Activated CD8-positive, alpha-beta T cell treated with anti-CD3 and anti-CD28 coated beads for 36 hours (primary cell): ENCODE results near the gene NT5C. TPM values are rescaled to one million over a fixed set of nuclear protein-coding genes. Genes with fewer than 3 reads are reported as not detected.
A peak's percentile ranks its signal among the peaks of the same experiment; 100 is the strongest.
"Not testable (repeated sequence)": the region's sequence is repeated elsewhere in the genome, so short reads cannot be mapped to it uniquely, and the experiment has no call there.

Experiments
- ATAC-seq: fragments of 200-7000 bp; cut with Tn5 transposase; one replicate; pipeline ENCODE4 v1.10.0; 2021; ENCODE audit warnings: mild to moderate bottlenecking, moderate library complexity
- CTCF ChIA-PET: fragments of 350-600 bp; sonication (Branson Sonifier 250); formaldehyde crosslinking; loops from one replicate; lab custom pipeline; 2021; ENCODE audit warnings: antibody characterized with exemption; lab: Charles Lee
- POLR2A ChIA-PET: fragments of 350-600 bp; sonication (Branson Sonifier 250); formaldehyde crosslinking; loops from one replicate; lab custom pipeline; 2021; ENCODE audit warnings: antibody characterized with exemption; lab: Charles Lee
- DNase-seq: peaks from one replicate; pipeline ENCODE4 v3.0.0-alpha.2; 2020
- H3K27ac Mint-ChIP-seq: one replicate; pipeline ENCODE4 v1.8.0; 2021; ENCODE audit warnings: mild to moderate bottlenecking, mixed read lengths
- H3K27me3 Mint-ChIP-seq: one replicate; pipeline ENCODE4 v1.8.0; 2021; ENCODE audit warnings: mixed read lengths
- H3K36me3 Mint-ChIP-seq: one replicate; pipeline ENCODE4 v1.8.0; 2021; ENCODE audit warnings: low read depth, mixed read lengths
- H3K4me1 Mint-ChIP-seq: one replicate; pipeline ENCODE4 v1.8.0; 2021; ENCODE audit warnings: low read depth, mixed read lengths
- H3K4me3 Mint-ChIP-seq: one replicate; pipeline ENCODE4 v1.8.0; 2021; ENCODE audit warnings: mild to moderate bottlenecking, moderate library complexity, mixed read lengths
- H3K9me3 Mint-ChIP-seq: one replicate; pipeline ENCODE4 v1.8.0; 2021; ENCODE audit warnings: mixed read lengths
- CTCF ChIP-seq: fragments of 200-600 bp; IDR thresholded peaks from one replicate; pipeline ENCODE4 v1.8.0; 2022; ENCODE audit warnings: antibody characterized with exemption, mild to moderate bottlenecking
- intact Hi-C: fragments of 100-400 bp; cut with micrococcal nuclease; formaldehyde crosslinking; loops from one replicate; pipeline ENCODE4 v1.10.0; 2022
- total RNA-seq, 2 experiments: library from RNA; stranded (reverse); gene quantifications; one replicate each; pipeline ENCODE4 v1.2.3, GENCODE V29; 2021

NT5C gene
- total RNA-seq, 2 experiments from 2014 or later = 66.1 to 68.1 TPM

- H3K27ac Mint-ChIP-seq = no peak overlapping the region
- peak overlapping the region; percentile 86 for H3K4me3 Mint-ChIP-seq
- H3K36me3 Mint-ChIP-seq = peaks cover 13% of the 10 kb centered on the region
- no peaks in the 10 kb centered on the region for H3K9me3 Mint-ChIP-seq
- ATAC-seq (no peak), DNase-seq (no peak)
- H3K27me3 Mint-ChIP-seq = no peaks in the 10 kb centered on the region
- ChIA-PET CTCF (interaction anchor here (1.0 to 9.2 kb wide), 6 partner anchors 12 to 168 kb away, joined by 3 to 147 read pairs (median 4); partner anchors contain the start of gene JPT1), POLR2A (interaction anchor here (0.9 to 3.9 kb wide), 5 partner anchors 16 to 118 kb away, joined by 3 to 40 read pairs (median 4); partner anchors contain the start of genes JPT1 and MRPL58)
- TF ChIP-seq CTCF = no peak
- intact Hi-C loops = no loop called here
- H3K4me1 Mint-ChIP-seq = peaks cover 27% of the 10 kb centered on the region
Measured at GRCh38 chr17:75129576-75129975, 2.0 kb downstream of the NT5C start.

DNA sequence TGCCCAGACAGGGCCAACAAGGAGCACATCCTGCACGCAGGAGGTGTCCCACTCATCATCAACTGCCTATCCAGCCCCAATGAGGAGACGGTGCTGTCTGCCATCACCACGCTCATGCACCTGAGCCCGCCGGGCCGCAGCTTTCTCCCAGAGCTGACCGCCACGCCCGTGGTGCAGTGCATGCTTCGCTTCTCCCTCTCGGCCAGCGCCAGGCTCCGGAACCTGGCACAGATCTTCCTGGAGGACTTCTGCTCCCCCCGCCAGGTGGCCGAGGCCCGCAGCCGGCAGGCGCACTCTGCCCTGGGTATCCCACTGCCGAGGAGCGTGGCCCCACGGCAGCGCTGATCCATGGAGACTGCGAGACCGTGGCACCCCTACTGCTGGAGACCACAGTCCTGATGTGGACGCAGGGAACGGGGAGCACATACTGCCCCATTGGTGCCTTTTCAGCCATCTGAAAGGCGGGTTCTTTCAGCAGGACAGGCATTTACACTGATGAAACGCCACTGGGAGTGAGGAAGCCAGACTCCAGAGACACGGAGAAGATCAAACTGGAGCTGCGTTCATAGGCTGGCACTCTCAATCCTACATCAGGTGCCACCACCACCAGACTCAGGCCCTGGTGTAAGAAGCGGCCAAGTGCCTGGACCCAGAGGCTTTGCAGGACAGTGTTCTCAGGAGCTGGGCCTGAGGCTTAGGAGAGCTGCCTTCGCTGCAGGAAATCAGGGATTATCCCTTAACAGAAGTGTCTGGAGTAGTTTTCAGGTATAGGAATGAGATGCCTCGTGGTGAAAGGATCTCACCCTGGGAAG lies 2.6 kb downstream of the NT5C start:
- peaks cover 13% of the 10 kb centered on the region for H3K36me3 Mint-ChIP-seq
- H3K9me3 Mint-ChIP-seq = no peaks in the 10 kb centered on the region
- intact Hi-C loops = no loop called here
- H3K4me1 Mint-ChIP-seq = peaks cover 34% of the 10 kb centered on the region
- ChIA-PET POLR2A (interaction anchor here (0.9 to 3.9 kb wide), 3 partner anchors 15 to 25 kb away, joined by 3 to 40 read pairs (median 4); partner anchors contain the start of gene JPT1), CTCF (interaction anchor here (1.0 to 9.2 kb wide), 3 partner anchors 11 to 25 kb away, joined by 3 to 147 read pairs (median 4); partner anchors contain the start of gene JPT1)
- H3K4me3 Mint-ChIP-seq = no peak overlapping the region
- no peak for DNase-seq
- no peak for ATAC-seq
- H3K27me3 Mint-ChIP-seq = no peaks in the 10 kb centered on the region
- no peak overlapping the region for H3K27ac Mint-ChIP-seq
- no peak for TF ChIP-seq CTCF

- peaks cover 13% of the 10 kb centered on the region for H3K36me3 Mint-ChIP-seq
- intact Hi-C loops, H3K4me3 Mint-ChIP-seq, ATAC-seq, DNase-seq, H3K9me3 Mint-ChIP-seq, H3K27me3 Mint-ChIP-seq: not testable (repeated sequence)
- POLR2A ChIA-PET = interaction anchor here (0.7 kb wide), 1 partner anchor 1538 kb away, joined by 3 read pairs; no protein-coding TSS in a partner anchor
- CTCF ChIA-PET = interaction anchor here (1.0 to 1.3 kb wide), 2 partner anchors 14 to 16 kb away, joined by 3 to 10 read pairs; no protein-coding TSS in a partner anchor
- peak overlapping the region; percentile 46 for H3K27ac Mint-ChIP-seq
- peaks cover 36% of the 10 kb centered on the region for H3K4me1 Mint-ChIP-seq
Measured at GRCh38 chr17:75127936-75128335, 3.6 kb downstream of the NT5C start.

- TF ChIP-seq CTCF = no peak
- H3K9me3 Mint-ChIP-seq = no peaks in the 10 kb centered on the region
- DNase-seq (no peak), ATAC-seq (no peak)
- no peaks in the 10 kb centered on the region for H3K27me3 Mint-ChIP-seq
- no peak overlapping the region for H3K4me3 Mint-ChIP-seq
- POLR2A ChIA-PET = no interaction called here
- H3K36me3 Mint-ChIP-seq = peaks cover 11% of the 10 kb centered on the region
- H3K4me1 Mint-ChIP-seq = peaks cover 30% of the 10 kb centered on the region
- no peak overlapping the region for H3K27ac Mint-ChIP-seq
- CTCF ChIA-PET = interaction anchor here (1.0 to 1.3 kb wide), 2 partner anchors 13 to 15 kb away, joined by 3 to 10 read pairs; no protein-coding TSS in a partner anchor
- intact Hi-C loops = no loop called here
Measured at GRCh38 chr17:75126954-75127353, 4.6 kb downstream of the NT5C start.

- no peaks in the 10 kb centered on the region for H3K9me3 Mint-ChIP-seq
- H3K4me1 Mint-ChIP-seq = peaks cover 32% of the 10 kb centered on the region
- ATAC-seq = no peak
- intact Hi-C loops = no loop called here
- POLR2A ChIA-PET = interaction anchor here (0.6 to 4.1 kb wide), 4 partner anchors 11 to 97 kb away, joined by 3 to 23 read pairs (median 3); partner anchors contain the start of gene JPT1
- CTCF ChIA-PET = interaction anchor here (0.6 to 5.9 kb wide), 4 partner anchors 11 to 115 kb away, joined by 3 to 56 read pairs (median 4); no protein-coding TSS in a partner anchor
- H3K36me3 Mint-ChIP-seq = peaks cover 12% of the 10 kb centered on the region
- peak overlapping the region; percentile 21 for H3K27ac Mint-ChIP-seq
- TF ChIP-seq CTCF = no peak
- no peaks in the 10 kb centered on the region for H3K27me3 Mint-ChIP-seq
- H3K4me3 Mint-ChIP-seq = no peak overlapping the region
- no peak for DNase-seq
Measured at GRCh38 chr17:75125984-75126383, 5.6 kb downstream of the NT5C start.
